BLaER1 treated with 17β-estradiol and CSF1 and Interleukin-3, amounts not matched to agents 10 nM and 100 nM (cell line): ENCODE measurements around the gene SRP54.

Experiments used
- H3K27ac ChIP-seq, 11 experiments: shearing (Covaris generic); formaldehyde crosslinking; 2 replicates each; pipeline ENCODE4 v1.8.1; 2022
- H3K27me3 ChIP-seq, 11 experiments: shearing (Covaris generic); formaldehyde crosslinking; 2 replicates each; pipeline ENCODE4 v1.8.1; 2022
- H3K36me3 ChIP-seq, 11 experiments: shearing (Covaris generic); formaldehyde crosslinking; 2 replicates each; pipeline ENCODE4 v1.8.1; 2022
- H3K4me1 ChIP-seq, 10 experiments: shearing (Covaris generic); formaldehyde crosslinking; 2 replicates each; pipeline ENCODE4 v1.8.1; 2022
- H3K4me2 ChIP-seq, 11 experiments: shearing (Covaris generic); formaldehyde crosslinking; 2 replicates each; pipeline ENCODE4 v1.8.1; 2022
- H3K4me3 ChIP-seq, 10 experiments: shearing (Covaris generic); formaldehyde crosslinking; 2 replicates each; pipeline ENCODE4 v1.8.1; 2022
- H3K9ac ChIP-seq, 11 experiments: shearing (Covaris generic); formaldehyde crosslinking; 2 replicates each; pipeline ENCODE4 v1.8.1; 2022
- H3K9me3 ChIP-seq, 11 experiments: shearing (Covaris generic); formaldehyde crosslinking; replicated peaks in 1 of 11; 2 replicates each; pipeline ENCODE4 v1.8.1; 2022
- H4K20me1 ChIP-seq, 11 experiments: shearing (Covaris generic); formaldehyde crosslinking; 2 replicates each; pipeline ENCODE4 v1.8.1; 2022
- Cebpa-rat ChIP-seq, 11 experiments: shearing (Covaris generic); IDR thresholded peaks; 2 replicates each; pipeline ENCODE4 v1.8.1; 2022

SRP54 gene

GRCh38 chr14:35072226-35072625 is 89.4 kb downstream of the SRP54 start:
- Histone ChIP-seq H3K4me3 (no peak overlapping the region), H3K9ac (no peak overlapping the region), H3K9me3 (0 out of 22 replicates have a peak, but pooled peaks cover 0 to 3% (median 0%) of the 10 kb centered on the region in 11 experiments), H3K27me3 (no peaks in the 10 kb centered on the region), H3K4me2 (peak overlapping the region in 1 of 11 experiments; percentile 17; a peak in 1 of 22 replicates), H4K20me1 (no peaks in the 10 kb centered on the region), H3K4me1 (peaks cover 0 to 10% (median 0%) of the 10 kb centered on the region in 10 experiments; a peak in 2 of 20 replicates), H3K36me3 (peaks cover 21 to 70% (median 31%) of the 10 kb centered on the region in 11 experiments; a peak in 20 of 22 replicates), H3K27ac (no peak overlapping the region)
- TF ChIP-seq Cebpa-rat (IDR thresholded peaks at IDR 0.05): no peak

- Histone ChIP-seq H3K27me3 (no peaks in the 10 kb centered on the region), H3K27ac (no peak overlapping the region), H3K9me3 (0 out of 22 replicates have a peak, but pooled peaks cover 0 to 3% (median 0%) of the 10 kb centered on the region in 11 experiments), H4K20me1 (no peaks in the 10 kb centered on the region), H3K4me1 (peaks cover 0 to 10% (median 0%) of the 10 kb centered on the region in 10 experiments; a peak in 2 of 20 replicates), H3K36me3 (peaks cover 19 to 69% (median 33%) of the 10 kb centered on the region in 11 experiments; a peak in 20 of 22 replicates), H3K4me3 (no peak overlapping the region), H3K9ac (no peak overlapping the region), H3K4me2 (no peak overlapping the region)
- no peak for TF ChIP-seq Cebpa-rat (IDR thresholded peaks at IDR 0.05)
Measured at GRCh38 chr14:35073486-35073885, 90.7 kb downstream of the SRP54 start.

GRCh38 chr14:35078082-35078481 is 95.3 kb downstream of the SRP54 start:
- no peaks in the 10 kb centered on the region for H4K20me1 ChIP-seq
- no peak overlapping the region for H3K27ac ChIP-seq
- H3K9me3 ChIP-seq: 0 out of 22 replicates have a peak, but pooled peaks cover 0 to 3% (median 0%) of the 10 kb centered on the region in 11 experiments
- H3K4me2 ChIP-seq: no peak overlapping the region
- TF ChIP-seq Cebpa-rat (IDR thresholded peaks at IDR 0.05): no peak
- no peaks in the 10 kb centered on the region for H3K27me3 ChIP-seq
- H3K9ac ChIP-seq: no peak overlapping the region
- H3K36me3 ChIP-seq: peaks cover 29 to 86% (median 58%) of the 10 kb centered on the region in 11 experiments
- no peaks in the 10 kb centered on the region for H3K4me1 ChIP-seq
- H3K4me3 ChIP-seq: no peak overlapping the region
